ENCODE measurements around the gene PRR23E.

The PRR23E gene, protein sequence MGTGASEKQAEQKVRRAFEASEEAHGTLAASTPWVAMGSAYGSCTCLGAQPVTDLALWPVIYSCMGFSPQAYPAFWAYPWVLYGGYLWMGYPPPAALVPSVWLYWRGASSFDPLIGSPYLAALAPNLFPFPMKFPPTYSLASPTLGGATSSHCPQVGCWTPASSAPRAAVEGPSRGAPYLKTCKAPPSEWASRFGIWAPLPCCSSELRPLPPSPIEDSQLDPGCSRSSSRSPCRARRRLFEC

GRCh38 chr3:127192576-127193232, at the start of gene PRR23E:
PRR23E (plus strand) TSS chr3:127193131; CDS start chr3:127196686, 3,555 bp downstream.
- Histone ChIP-seq H3K27ac (no peak within 1 kb of the TSS), H3K27me3 (ENCODE audit: insufficient read depth, low read depth, severe bottlenecking) (no peaks in the 10 kb centered on the region), H3K4me3 (ENCODE audit: low read depth, low read length) (no peak within 1 kb of the TSS), H3K36me3 (no peaks in the 10 kb centered on the region), H3K9me3 (ENCODE audit: severe bottlenecking) (peaks cover 8% of the 10 kb centered on the region)
- TF ChIP-seq CTCF (IDR thresholded peaks at IDR 0.05; ENCODE audit: low read depth, low read length) = no peak
- no peak for DNase-seq

GRCh38 chr3:127143172-127143571, 49.8 kb upstream of the PRR23E start:
- H3K27ac ChIP-seq = no peak overlapping the region
- peaks cover 6% of the 10 kb centered on the region for H3K9me3 ChIP-seq (ENCODE audit: severe bottlenecking)
- H3K27me3 ChIP-seq (ENCODE audit: insufficient read depth, low read depth, severe bottlenecking) = no peaks in the 10 kb centered on the region
- H3K36me3 ChIP-seq = no peaks in the 10 kb centered on the region
- no peak overlapping the region for H3K4me3 ChIP-seq (ENCODE audit: low read depth, low read length)
- DNase-seq = no peak
- no peak for TF ChIP-seq CTCF (IDR thresholded peaks at IDR 0.05; ENCODE audit: low read depth, low read length)

DNA sequence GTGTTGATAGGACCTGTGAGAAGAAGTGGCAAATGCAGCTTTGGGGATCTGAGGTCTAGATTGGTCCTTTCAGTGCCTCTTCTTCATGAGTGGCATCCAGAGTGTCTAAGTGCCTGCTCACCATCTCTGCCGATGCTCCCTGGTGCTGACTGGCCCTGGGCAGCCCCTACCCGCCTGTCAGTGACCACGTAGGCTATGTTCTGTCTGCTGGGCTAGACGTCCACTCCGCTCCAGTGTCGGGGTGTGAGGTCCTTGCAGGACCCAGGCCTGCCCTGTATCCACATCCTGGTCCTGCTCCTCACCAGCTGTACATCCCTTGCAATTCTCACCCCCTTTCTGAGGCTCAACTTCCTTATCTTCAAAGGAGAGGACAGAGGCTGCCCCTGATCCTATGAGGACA, 48.3 kb upstream of the PRR23E start:
- no peak for TF ChIP-seq CTCF (IDR thresholded peaks at IDR 0.05; ENCODE audit: low read depth, low read length)
- Histone ChIP-seq H3K27ac (no peak overlapping the region), H3K27me3 (ENCODE audit: insufficient read depth, low read depth, severe bottlenecking) (no peaks in the 10 kb centered on the region), H3K4me3 (ENCODE audit: low read depth, low read length) (no peak overlapping the region), H3K36me3 (no peaks in the 10 kb centered on the region), H3K9me3 (ENCODE audit: severe bottlenecking) (peaks cover 6% of the 10 kb centered on the region)
- DNase-seq = no peak

GRCh38 chr3:127145266-127145665, 47.7 kb upstream of the PRR23E start:
- Histone ChIP-seq H3K27ac (no peak overlapping the region), H3K4me3 (ENCODE audit: low read depth, low read length) (no peak overlapping the region), H3K9me3 (ENCODE audit: severe bottlenecking) (peaks cover 6% of the 10 kb centered on the region), H3K27me3 (ENCODE audit: insufficient read depth, low read depth, severe bottlenecking) (no peaks in the 10 kb centered on the region), H3K36me3 (no peaks in the 10 kb centered on the region)
- no peak for DNase-seq
- TF ChIP-seq CTCF (IDR thresholded peaks at IDR 0.05; ENCODE audit: low read depth, low read length) = no peak

DNA sequence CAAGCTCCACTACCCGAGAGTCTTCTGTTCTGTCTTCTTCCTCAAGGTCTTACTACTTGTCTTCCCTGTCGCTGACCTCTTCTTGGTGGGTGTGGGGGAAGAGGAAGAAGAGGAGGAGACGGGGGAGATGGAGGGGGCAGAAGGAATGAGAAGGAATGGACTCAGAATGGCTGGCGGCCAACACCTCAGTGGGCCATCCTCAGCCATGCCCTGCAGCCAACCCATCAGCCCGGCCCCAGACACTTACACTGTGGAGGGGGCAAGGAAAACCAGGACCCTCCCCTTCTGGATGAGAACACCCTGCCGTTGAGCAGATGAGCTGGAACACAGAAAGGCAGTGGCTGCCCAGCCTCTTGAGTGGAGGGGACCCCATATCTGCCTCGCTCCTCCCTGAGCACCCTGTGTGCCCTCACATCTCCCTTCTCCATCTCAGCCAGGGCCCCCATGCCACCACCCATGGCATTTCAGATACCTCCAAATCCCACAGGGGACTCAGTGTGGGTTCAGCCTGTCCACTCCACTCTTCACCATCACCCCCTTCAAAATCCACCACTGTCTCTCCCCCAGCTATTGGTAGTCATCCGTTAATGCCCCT, 45.5 kb upstream of the PRR23E start:
- H3K4me3 ChIP-seq (ENCODE audit: low read depth, low read length) = no peak overlapping the region
- H3K27ac ChIP-seq = no peak overlapping the region
- DNase-seq = no peak
- no peaks in the 10 kb centered on the region for H3K36me3 ChIP-seq
- no peak for TF ChIP-seq CTCF (IDR thresholded peaks at IDR 0.05; ENCODE audit: low read depth, low read length)
- H3K9me3 ChIP-seq (ENCODE audit: severe bottlenecking) = peaks cover 6% of the 10 kb centered on the region
- H3K27me3 ChIP-seq (ENCODE audit: insufficient read depth, low read depth, severe bottlenecking) = no peaks in the 10 kb centered on the region
